Vagina (tissue), 2 donors: ENCODE measurements around the gene SLC66A1. TPM values are rescaled to one million over a fixed set of nuclear protein-coding genes. Genes with fewer than 3 reads are reported as not detected.
"Not testable (repeated sequence)": the region's sequence is repeated elsewhere in the genome, so short reads cannot be mapped to it uniquely, and the experiment has no call there.

Experiments
- DNase-seq, 2 donors: peaks; one replicate each; pipeline ENCODE4 v3.0.0-alpha.2; 2017; ENCODE audit errors: extremely low spot score in 2 of 2
- H3K27ac ChIP-seq: fragments of 200-600 bp; sonication (generic); one replicate; pipeline ENCODE4 v1.5.1; 2019
- H3K27me3 ChIP-seq: fragments of 200-600 bp; sonication (generic); one replicate; pipeline ENCODE4 v1.5.1; 2019
- H3K36me3 ChIP-seq, 2 donors: fragments of 200-600 bp; sonication (generic); one replicate each; pipeline ENCODE4 v1.5.1; 2017 to 2019
- H3K4me1 ChIP-seq: fragments of 200-600 bp; sonication (generic); one replicate; pipeline ENCODE4 v1.5.1; 2019
- H3K4me3 ChIP-seq, 2 donors: fragments of 200-600 bp; sonication (generic); 1 replicate in 1 of 2; 2 replicates in 1 of 2; pipeline ENCODE4 v1.5.1; 2016 to 2019
- H3K9me3 ChIP-seq: fragments of 200-600 bp; sonication (generic); one replicate; pipeline ENCODE4 v1.5.1; 2019
- CTCF ChIP-seq, 3 experiments: fragments of 450-650 bp in 2 of 3; fragments of 200-600 bp in 1 of 3; sonication (generic) in 1 of 3; IDR thresholded peaks; one replicate each; pipeline ENCODE4 v1.5.1; 2017 to 2019; ENCODE audit warnings: antibody characterized with exemption in 3 of 3, mild to moderate bottlenecking in 2 of 3, moderate library complexity in 2 of 3
- POLR2A ChIP-seq, 2 donors: fragments of 450-650 bp; IDR thresholded peaks; one replicate each; pipeline ENCODE4 v1.6.1; 2017; ENCODE audit warnings: antibody characterized with exemption in 2 of 2, mild to moderate bottlenecking in 2 of 2, moderate library complexity in 2 of 2
- POLR2AphosphoS5 ChIP-seq, 2 donors: sonication (generic); formaldehyde crosslinking; IDR thresholded peaks; one replicate each; pipeline ENCODE4 v1.9.0; 2017; ENCODE audit warnings: antibody characterized with exemption in 2 of 2, mild to moderate bottlenecking in 2 of 2, low read depth in 1 of 2; ENCODE audit not compliant: insufficient read depth in 1 of 2
- intact Hi-C: fragments of 100-400 bp; cut with DNase I; formaldehyde crosslinking; loops from one replicate; pipeline ENCODE4 v1.15.1; 2023
- total RNA-seq: library from RNA; depleted of rRNA; stranded (reverse); fragments of >200 nt; gene quantifications from one replicate; pipeline ENCODE4 v1.2.3, GENCODE V29; 2016

Gene SLC66A1
- total RNA-seq, 1 donor from 2014 or later: 21.4 TPM

DNA sequence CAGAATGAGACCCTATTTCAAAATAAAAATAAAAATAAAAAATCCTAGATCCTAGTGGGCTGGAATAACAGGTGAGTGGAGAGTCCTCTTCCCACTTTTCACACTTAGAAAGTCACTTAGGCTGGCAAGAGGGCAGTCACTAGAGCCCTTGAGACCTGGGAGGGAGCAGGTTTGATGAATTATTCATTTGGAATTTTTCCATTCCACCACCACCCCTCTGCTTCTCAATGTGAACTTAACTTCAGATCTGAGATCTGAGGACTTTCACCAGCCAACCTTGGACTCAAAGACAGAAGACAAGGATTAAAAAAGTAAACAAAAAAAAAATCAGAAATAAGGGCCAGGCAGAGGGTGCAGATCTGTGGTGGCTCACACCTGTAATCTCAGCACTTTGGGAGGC lies 40.1 kb upstream of the SLC66A1 start:
- Histone ChIP-seq H3K9me3 (no peaks in the 10 kb centered on the region), H3K36me3 (no peaks in the 10 kb centered on the region), H3K4me1 (no peaks in the 10 kb centered on the region), H3K27me3 (no peaks in the 10 kb centered on the region), H3K27ac (no peak overlapping the region), H3K4me3 (no peak overlapping the region)
- intact Hi-C loops: no loop called here
- no peak for DNase-seq
- TF ChIP-seq CTCF (IDR thresholded peaks at IDR 0.05) (no peak), POLR2AphosphoS5 (IDR thresholded peaks at IDR 0.05; ENCODE audit: insufficient read depth in 1 of 2, low read depth in 1 of 2) (no peak), POLR2A (IDR thresholded peaks at IDR 0.05) (no peak)

GRCh38 chr1:19273106-19273843 lies 38.9 kb upstream of the SLC66A1 start:
- no peak for DNase-seq
- H3K27me3 ChIP-seq: no peaks in the 10 kb centered on the region
- no peaks in the 10 kb centered on the region for H3K36me3 ChIP-seq
- intact Hi-C loops: no loop called here
- no peak overlapping the region for H3K27ac ChIP-seq
- no peaks in the 10 kb centered on the region for H3K4me1 ChIP-seq
- TF ChIP-seq POLR2AphosphoS5 (IDR thresholded peaks at IDR 0.05; ENCODE audit: insufficient read depth in 1 of 2, low read depth in 1 of 2): no peak
- no peak for TF ChIP-seq POLR2A (IDR thresholded peaks at IDR 0.05)
- no peak for TF ChIP-seq CTCF (IDR thresholded peaks at IDR 0.05)
- no peak overlapping the region for H3K4me3 ChIP-seq
- no peaks in the 10 kb centered on the region for H3K9me3 ChIP-seq

DNA sequence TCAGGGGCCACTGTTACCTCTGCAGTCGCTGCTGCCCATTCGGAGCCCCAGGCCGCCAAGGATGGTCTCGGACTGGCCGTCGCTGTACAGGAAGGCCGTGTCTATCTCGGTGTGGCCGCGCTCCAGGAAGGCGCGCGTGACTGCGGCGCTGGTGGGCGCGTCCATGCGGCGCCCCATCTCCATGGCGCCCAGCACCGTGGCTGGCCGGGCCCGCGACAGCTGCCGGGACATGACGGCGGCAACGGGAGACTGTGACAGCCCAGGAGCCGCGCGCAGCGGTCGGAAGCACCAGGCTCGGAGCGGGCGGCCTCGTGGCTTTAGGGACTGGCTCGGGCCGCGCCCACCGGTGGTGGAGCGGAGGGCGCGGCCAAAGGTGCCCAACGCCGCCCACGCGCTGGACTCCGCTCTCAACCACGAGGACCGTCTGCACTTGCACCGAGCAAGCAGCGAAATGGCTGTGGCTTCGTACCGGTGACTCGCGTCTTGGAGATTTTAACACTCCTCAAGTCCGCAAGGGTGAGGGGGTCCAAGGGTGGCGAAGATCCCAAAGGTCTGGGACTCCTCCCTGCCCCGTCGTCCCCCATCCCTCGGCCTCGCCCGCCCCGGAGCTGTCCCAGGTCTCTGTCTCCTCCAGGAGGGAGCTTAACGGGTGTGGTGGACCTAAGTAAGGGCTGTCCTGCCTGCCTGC lies 38.1 kb upstream of the SLC66A1 start:
- H3K27ac ChIP-seq, DNase-seq, H3K36me3 ChIP-seq, intact Hi-C loops, H3K27me3 ChIP-seq, H3K9me3 ChIP-seq, H3K4me1 ChIP-seq: not testable (repeated sequence)
- H3K4me3 ChIP-seq: peak overlapping the region; percentile 4 to 13

- no peak for TF ChIP-seq POLR2AphosphoS5 (IDR thresholded peaks at IDR 0.05; ENCODE audit: insufficient read depth in 1 of 2, low read depth in 1 of 2)
- no peak for TF ChIP-seq POLR2A (IDR thresholded peaks at IDR 0.05)
- TF ChIP-seq CTCF (IDR thresholded peaks at IDR 0.05): no peak
Measured at GRCh38 chr1:19274636-19275035, 37.5 kb upstream of the SLC66A1 start.

DNA sequence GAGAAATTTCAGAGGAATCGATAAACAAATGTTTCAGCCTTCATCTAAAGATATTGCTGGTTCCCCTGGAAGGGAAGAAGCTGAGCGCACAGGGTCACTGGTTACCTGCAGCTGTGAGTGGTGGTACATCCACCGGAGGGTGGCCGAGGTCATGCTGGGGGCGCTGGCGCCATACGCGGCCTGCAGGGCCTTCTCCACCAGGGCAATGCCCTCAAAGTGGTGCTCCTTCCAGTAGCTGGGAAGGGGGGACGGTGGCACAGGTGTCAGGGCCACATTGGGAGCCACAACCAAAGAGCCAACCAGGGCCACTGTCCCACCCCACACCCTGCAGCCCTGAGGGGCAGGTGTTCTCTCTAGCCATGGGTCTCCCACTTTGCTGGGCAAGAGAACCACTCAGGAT lies 28.2 kb upstream of the SLC66A1 start:
- no peak for TF ChIP-seq CTCF (IDR thresholded peaks at IDR 0.05)
- TF ChIP-seq POLR2A (IDR thresholded peaks at IDR 0.05): no peak
- no peak for TF ChIP-seq POLR2AphosphoS5 (IDR thresholded peaks at IDR 0.05; ENCODE audit: insufficient read depth in 1 of 2, low read depth in 1 of 2)
- intact Hi-C loops: no loop called here
- Histone ChIP-seq H3K27me3 (no peaks in the 10 kb centered on the region), H3K36me3 (no peaks in the 10 kb centered on the region), H3K4me3 (no peak overlapping the region), H3K4me1 (peaks cover under 1% of the 10 kb centered on the region), H3K9me3 (no peaks in the 10 kb centered on the region), H3K27ac (no peak overlapping the region)
- no peak for DNase-seq

More at GRCh38 chr1:19274636-19275035, 37.5 kb upstream of the SLC66A1 start:
- Histone ChIP-seq H3K27ac (no peak overlapping the region), H3K4me1 (no peaks in the 10 kb centered on the region), H3K4me3 (no peak overlapping the region), H3K27me3 (no peaks in the 10 kb centered on the region), H3K36me3 (no peaks in the 10 kb centered on the region), H3K9me3 (no peaks in the 10 kb centered on the region)
- intact Hi-C loops: no loop called here
- no peak for DNase-seq
